GM12878 (cell line): ENCODE results near the gene SCGN. TPM values are rescaled to one million over a fixed set of nuclear protein-coding genes. Genes with fewer than 3 reads are reported as not detected.

Experiments used
- ATAC-seq: fragments of 200-7000 bp; cut with Tn5 transposase; 3 replicates; pipeline ENCODE4 v1.9.1; 2020; ENCODE audit warnings: mild to moderate bottlenecking, moderate library complexity
- BruUV-seq: library from RNA; stranded (reverse); fragments of 400-500 nt; replicated peaks from 2 replicates; lab custom pipeline; 2021; lab: Mats Ljungman, UMichigan
- CTCF ChIA-PET: fragments of 300-600 bp; sonication (Branson Sonifier 250); formaldehyde crosslinking; extraction: SDS; loops from one replicate; lab custom pipeline; 2021; ENCODE audit warnings: inconsistent platforms; lab: Yijun Ruan, JAX
- POLR2A ChIA-PET: fragments of 350-600 bp; formaldehyde crosslinking; extraction: SDS; loops from one replicate; lab custom pipeline; 2021; ENCODE audit warnings: inconsistent platforms; lab: Charles Lee
- RAD21 ChIA-PET: fragments of 300-600 bp; sonication (Branson Sonifier 250); formaldehyde crosslinking; loops from one replicate; lab custom pipeline; 2023; ENCODE audit warnings: antibody characterized with exemption; ENCODE audit not compliant: unreplicated experiment; lab: Charles Lee
- SMC1A ChIA-PET: fragments of 300-600 bp; sonication (Branson Sonifier 250); formaldehyde crosslinking; loops from one replicate; lab custom pipeline; 2023; ENCODE audit not compliant: unreplicated experiment, uncharacterized antibody; lab: Charles Lee
- DNase-seq: peaks from one replicate; pipeline ENCODE4 v3.0.0-alpha.2; 2011; ENCODE audit warnings: low read depth, low spot score
- FAIRE-seq: peaks from 3 replicates; lab custom pipeline; 2011; peaks lifted over from hg19 to GRCh38; lab: Jason Lieb, UNC
- H2AFZ ChIP-seq: 2 replicates; pipeline ENCODE4 v1.6.0; 2011; ENCODE audit warnings: low read depth, low read length, control low read depth; ENCODE audit not compliant: control insufficient read depth
- H3K27ac ChIP-seq: 2 replicates; pipeline ENCODE4 v1.5.1; 2011; ENCODE audit warnings: control low read depth; ENCODE audit not compliant: control insufficient read depth, insufficient read depth
- H3K27me3 ChIP-seq, 2 experiments: replicated peaks in 1 of 2; 2 replicates each; pipeline versions ENCODE4 v1.6.0 to v1.6.1; 2011; ENCODE audit warnings: low read length in 1 of 2; ENCODE audit not compliant: control insufficient read depth in 2 of 2, insufficient read depth in 2 of 2
- H3K36me3 ChIP-seq, 2 experiments: 2 replicates each; pipeline ENCODE4 v1.5.1; 2011; ENCODE audit warnings: low read length in 1 of 2; ENCODE audit not compliant: control insufficient read depth in 2 of 2, insufficient read depth in 2 of 2
- H3K4me1 ChIP-seq: 2 replicates; pipeline ENCODE4 v1.6.1; 2011; ENCODE audit warnings: mild to moderate bottlenecking, low read length, moderate library complexity, mixed read lengths; ENCODE audit not compliant: control insufficient read depth, insufficient read depth
- H3K4me2 ChIP-seq: 2 replicates; pipeline ENCODE4 v1.6.0; 2011; ENCODE audit warnings: control low read depth; ENCODE audit not compliant: control insufficient read depth, insufficient read depth
- H3K4me3 ChIP-seq: fragments of 200-600 bp; sonication (generic); 2 replicates; pipeline ENCODE4 v1.5.1; 2016
- H3K79me2 ChIP-seq: 2 replicates; pipeline ENCODE4 v1.6.0; 2011; ENCODE audit warnings: low read length; ENCODE audit not compliant: control insufficient read depth, insufficient read depth
- H3K9ac ChIP-seq: 2 replicates; pipeline ENCODE4 v1.8.0; 2011; ENCODE audit warnings: low read length, control low read depth, mixed read lengths; ENCODE audit not compliant: control insufficient read depth, insufficient read depth
- H3K9me3 ChIP-seq: replicated peaks from 3 replicates; pipeline ENCODE4 v1.5.1; 2011; ENCODE audit warnings: mild to moderate bottlenecking, low read length; ENCODE audit not compliant: control insufficient read depth, insufficient read depth
- H4K20me1 ChIP-seq: 2 replicates; pipeline ENCODE4 v1.6.0; 2011; ENCODE audit not compliant: control insufficient read depth, insufficient read depth
- BRCA1 ChIP-seq: IDR thresholded peaks from 2 replicates; pipeline ENCODE4 v1.6.1; 2011; ENCODE audit warnings: low read depth, low read length, improper control_type of control experiment
- HDGF ChIP-seq: fragments of 450-650 bp; IDR thresholded peaks from 2 replicates; pipeline ENCODE4 v1.6.1; 2016; ENCODE audit warnings: antibody characterized with exemption
- JUND ChIP-seq: IDR thresholded peaks from 2 replicates; pipeline ENCODE4 v1.6.1; 2012; ENCODE audit warnings: low read depth, mild to moderate bottlenecking, low read length, improper control_type of control experiment, moderate library complexity
- LARP7 ChIP-seq: fragments of 450-650 bp; IDR thresholded peaks from 2 replicates; pipeline ENCODE4 v1.6.1; 2017; ENCODE audit warnings: mild to moderate bottlenecking
- MEF2A ChIP-seq: IDR thresholded peaks from 2 replicates; pipeline ENCODE4 v1.6.1; 2011; ENCODE audit warnings: low read depth, mild to moderate bottlenecking, low read length, moderate library complexity; ENCODE audit not compliant: insufficient read depth
- NFIC ChIP-seq: IDR thresholded peaks from 2 replicates; pipeline ENCODE4 v1.6.1; 2012; ENCODE audit warnings: low read depth, mild to moderate bottlenecking, inconsistent platforms, low read length, moderate library complexity
- PAX5 ChIP-seq: IDR thresholded peaks from 2 replicates; pipeline ENCODE4 v1.6.1; 2011; ENCODE audit warnings: low read depth, low read length, borderline replicate concordance
- RCOR1 ChIP-seq: conservative IDR thresholded peaks from 2 replicates; pipeline ENCODE4 v1.6.1; 2012; ENCODE audit warnings: low read depth, low read length, improper control_type of control experiment
- TBL1XR1 ChIP-seq: IDR thresholded peaks from 2 replicates; pipeline ENCODE4 v1.6.1; 2012; ENCODE audit warnings: low read depth, low read length, improper control_type of control experiment
- TCF3 ChIP-seq: IDR thresholded peaks from 2 replicates; pipeline ENCODE4 v1.6.1; 2012; ENCODE audit warnings: low read depth, mild to moderate bottlenecking, low read length, borderline replicate concordance; ENCODE audit not compliant: insufficient read depth
- ZNF687 ChIP-seq: fragments of 450-650 bp; IDR thresholded peaks from 2 replicates; pipeline ENCODE4 v1.6.1; 2017; ENCODE audit warnings: mild to moderate bottlenecking, moderate library complexity
- WGBS: methylation state at CpG from one replicate; pipeline ENCODE4 v1.1.6; 2016; ENCODE audit warnings: low lambda C conversion rate; ENCODE audit not compliant: insufficient replicate concordance, insufficient coverage; ENCODE audit errors: missing lambda C conversion rate; 5-methylcytosine and 5-hydroxymethylcytosine counted together
- in situ Hi-C: fragments of 300-500 bp; cut with MboI; formaldehyde crosslinking; loops from 9 replicates; pipeline ENCODE4 v1.14.3; 2018; ENCODE audit warnings: mixed read lengths
- intact Hi-C: fragments of 100-400 bp; cut with micrococcal nuclease; formaldehyde crosslinking; loops from one replicate; pipeline ENCODE4 v1.14.2; 2022; ENCODE audit not compliant: unreplicated experiment
- polyA plus RNA-seq, 11 experiments: library from polyadenylated mRNA; depleted of rRNA in 4 of 11; unstranded in 6 of 11; stranded (reverse) in 5 of 11; fragments of >200 nt; fragmentation: Nextera tagmentation in 4 of 11; fragmentation: Illumina TruSeq in 1 of 11; extraction: Ambion mirVana in 4 of 11; extraction: Trizol in 1 of 11; gene quantifications; 1 replicate in 1 of 11; 2 replicates in 10 of 11; pipeline versions ENCODE4 v1.2.1 to v1.2.3, GENCODE V29; 2011 to 2016; ENCODE audit warnings: inconsistent platforms in 2 of 11, missing spikeins in 2 of 11, low read depth in 1 of 11
- total RNA-seq, 4 experiments: library from RNA; depleted of rRNA in 3 of 4; stranded (reverse); fragments of >200 nt in 3 of 4; fragmentation: Illumina TruSeq in 1 of 4; extraction: Trizol in 1 of 4; gene quantifications; 2 replicates each; pipeline versions ENCODE4 v1.2.1 to v1.2.3, GENCODE V29; 2013 to 2021
- TF ChIP-seq, protein P1 (sequence below): fragments of 450-650 bp; IDR thresholded peaks from 2 replicates; pipeline ENCODE4 v1.6.1; 2017; ENCODE audit warnings: mild to moderate bottlenecking, low read depth, inconsistent platforms; ENCODE audit not compliant: poor library complexity, severe bottlenecking

SCGN gene
- total and polyA plus RNA-seq, 10 of the 15 experiments (the other 5 are each of a cell fraction or from before 2014, with no cell fraction given) = not detected

GRCh38 chr6:25685251-25685650 is 33.2 kb downstream of the SCGN start:
- 0% methylated on average over 1 of the region's 1 CpG for WGBS
- Histone ChIP-seq H4K20me1 (no peaks in the 10 kb centered on the region), H3K9me3 (no peaks in the 10 kb centered on the region), H3K4me2 (no peak overlapping the region), H3K27me3 (no peaks in the 10 kb centered on the region; a peak in 1 of 4 replicates), H3K9ac (no peak overlapping the region), H2AFZ (no peak overlapping the region), H3K4me1 (no peaks in the 10 kb centered on the region), H3K79me2 (no peaks in the 10 kb centered on the region), H3K36me3 (no peaks in the 10 kb centered on the region), H3K4me3 (no peak overlapping the region), H3K27ac (no peak overlapping the region)
- no TSS peak for BruUV-seq
- DNase-seq = no peak
- TF ChIP-seq TBL1XR1 = no peak
- no peak for TF ChIP-seq BRCA1
- no peak for TF ChIP-seq HDGF
- no peak for TF ChIP-seq MEF2A
- TF ChIP-seq TCF3 = no peak
- TF ChIP-seq ZNF687 = no peak
- TF ChIP-seq, protein P1, sequence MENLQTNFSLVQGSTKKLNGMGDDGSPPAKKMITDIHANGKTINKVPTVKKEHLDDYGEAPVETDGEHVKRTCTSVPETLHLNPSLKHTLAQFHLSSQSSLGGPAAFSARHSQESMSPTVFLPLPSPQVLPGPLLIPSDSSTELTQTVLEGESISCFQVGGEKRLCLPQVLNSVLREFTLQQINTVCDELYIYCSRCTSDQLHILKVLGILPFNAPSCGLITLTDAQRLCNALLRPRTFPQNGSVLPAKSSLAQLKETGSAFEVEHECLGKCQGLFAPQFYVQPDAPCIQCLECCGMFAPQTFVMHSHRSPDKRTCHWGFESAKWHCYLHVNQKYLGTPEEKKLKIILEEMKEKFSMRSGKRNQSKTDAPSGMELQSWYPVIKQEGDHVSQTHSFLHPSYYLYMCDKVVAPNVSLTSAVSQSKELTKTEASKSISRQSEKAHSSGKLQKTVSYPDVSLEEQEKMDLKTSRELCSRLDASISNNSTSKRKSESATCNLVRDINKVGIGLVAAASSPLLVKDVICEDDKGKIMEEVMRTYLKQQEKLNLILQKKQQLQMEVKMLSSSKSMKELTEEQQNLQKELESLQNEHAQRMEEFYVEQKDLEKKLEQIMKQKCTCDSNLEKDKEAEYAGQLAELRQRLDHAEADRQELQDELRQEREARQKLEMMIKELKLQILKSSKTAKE = no peak
- TF ChIP-seq RCOR1 = no peak
- TF ChIP-seq LARP7 = no peak
- TF ChIP-seq JUND = no peak
- no peak for TF ChIP-seq PAX5
- no peak for TF ChIP-seq NFIC
- intact Hi-C loops = no loop called here
- ATAC-seq = no peak
- POLR2A ChIA-PET = no interaction called here
- RAD21 ChIA-PET = no interaction called here
- in situ Hi-C loops = no loop called here
- SMC1A ChIA-PET = no interaction called here
- CTCF ChIA-PET = no interaction called here
- FAIRE-seq = no peak
